ENCODE data around the gene SHQ1. TPM values are rescaled to one million over a fixed set of nuclear protein-coding genes. Genes with fewer than 3 reads are reported as not detected.
A peak's percentile ranks its signal among the peaks of the same experiment; 100 is the strongest.

The SHQ1 gene
- total and polyA plus RNA-seq, 9 of the 15 experiments (the other 6 are each of a cell fraction or from before 2014, with no cell fraction given): 9.2 to 25.0 (median 14.1) TPM

DNA sequence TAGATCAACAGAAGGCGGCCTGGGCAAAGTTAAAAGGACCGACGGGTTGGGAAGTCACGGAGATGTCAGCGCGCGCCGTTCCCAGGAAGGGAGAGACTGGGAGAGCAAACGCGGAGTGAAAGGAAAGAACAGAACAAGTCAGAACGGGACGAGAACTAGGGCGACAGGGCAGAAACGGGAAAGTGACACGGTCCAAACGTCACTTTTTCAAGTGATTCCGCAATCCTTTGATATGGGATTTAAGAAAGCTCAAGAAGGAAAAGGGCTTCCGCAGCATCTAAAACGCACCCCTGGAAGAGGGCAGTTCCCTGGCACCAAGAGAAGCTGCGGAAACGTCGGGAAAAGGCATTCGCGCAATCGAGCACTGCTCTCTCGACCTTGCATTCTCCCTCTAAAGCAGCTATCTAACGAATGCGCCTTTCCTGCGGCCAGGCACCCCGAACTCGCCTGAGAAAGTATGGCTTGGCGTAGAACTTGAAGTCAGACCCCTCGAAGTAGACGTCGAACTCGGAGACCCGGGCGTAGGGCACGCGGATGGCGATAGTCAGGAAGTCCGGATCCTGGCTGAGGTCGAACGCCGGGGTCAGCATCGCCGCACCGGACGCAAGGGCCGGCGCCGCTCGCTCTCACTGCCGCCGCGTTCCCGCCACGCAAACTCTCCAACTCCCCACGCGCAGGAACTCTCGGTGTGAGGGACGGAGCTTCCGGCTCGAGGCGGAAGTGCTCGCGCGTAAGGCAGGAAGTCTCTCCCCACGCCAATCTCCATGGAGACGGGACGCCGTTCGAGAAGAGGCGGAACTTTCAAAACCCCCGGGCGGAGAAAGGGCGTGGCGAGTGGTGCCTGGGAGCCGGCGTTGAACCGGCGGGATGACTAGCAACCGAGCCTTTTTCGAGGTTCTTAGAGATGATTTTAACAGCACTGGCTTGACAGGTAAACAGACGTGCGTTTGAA lies at the start of gene SHQ1 (continued):
- TF ChIP-seq, protein P1, sequence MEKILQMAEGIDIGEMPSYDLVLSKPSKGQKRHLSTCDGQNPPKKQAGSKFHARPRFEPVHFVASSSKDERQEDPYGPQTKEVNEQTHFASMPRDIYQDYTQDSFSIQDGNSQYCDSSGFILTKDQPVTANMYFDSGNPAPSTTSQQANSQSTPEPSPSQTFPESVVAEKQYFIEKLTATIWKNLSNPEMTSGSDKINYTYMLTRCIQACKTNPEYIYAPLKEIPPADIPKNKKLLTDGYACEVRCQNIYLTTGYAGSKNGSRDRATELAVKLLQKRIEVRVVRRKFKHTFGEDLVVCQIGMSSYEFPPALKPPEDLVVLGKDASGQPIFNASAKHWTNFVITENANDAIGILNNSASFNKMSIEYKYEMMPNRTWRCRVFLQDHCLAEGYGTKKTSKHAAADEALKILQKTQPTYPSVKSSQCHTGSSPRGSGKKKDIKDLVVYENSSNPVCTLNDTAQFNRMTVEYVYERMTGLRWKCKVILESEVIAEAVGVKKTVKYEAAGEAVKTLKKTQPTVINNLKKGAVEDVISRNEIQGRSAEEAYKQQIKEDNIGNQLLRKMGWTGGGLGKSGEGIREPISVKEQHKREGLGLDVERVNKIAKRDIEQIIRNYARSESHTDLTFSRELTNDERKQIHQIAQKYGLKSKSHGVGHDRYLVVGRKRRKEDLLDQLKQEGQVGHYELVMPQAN (IDR thresholded peaks at IDR 0.05; ENCODE audit: borderline replicate concordance): peak; percentile 86; the same call in 1 of the 2 replicates
- TF ChIP-seq, protein P2, sequence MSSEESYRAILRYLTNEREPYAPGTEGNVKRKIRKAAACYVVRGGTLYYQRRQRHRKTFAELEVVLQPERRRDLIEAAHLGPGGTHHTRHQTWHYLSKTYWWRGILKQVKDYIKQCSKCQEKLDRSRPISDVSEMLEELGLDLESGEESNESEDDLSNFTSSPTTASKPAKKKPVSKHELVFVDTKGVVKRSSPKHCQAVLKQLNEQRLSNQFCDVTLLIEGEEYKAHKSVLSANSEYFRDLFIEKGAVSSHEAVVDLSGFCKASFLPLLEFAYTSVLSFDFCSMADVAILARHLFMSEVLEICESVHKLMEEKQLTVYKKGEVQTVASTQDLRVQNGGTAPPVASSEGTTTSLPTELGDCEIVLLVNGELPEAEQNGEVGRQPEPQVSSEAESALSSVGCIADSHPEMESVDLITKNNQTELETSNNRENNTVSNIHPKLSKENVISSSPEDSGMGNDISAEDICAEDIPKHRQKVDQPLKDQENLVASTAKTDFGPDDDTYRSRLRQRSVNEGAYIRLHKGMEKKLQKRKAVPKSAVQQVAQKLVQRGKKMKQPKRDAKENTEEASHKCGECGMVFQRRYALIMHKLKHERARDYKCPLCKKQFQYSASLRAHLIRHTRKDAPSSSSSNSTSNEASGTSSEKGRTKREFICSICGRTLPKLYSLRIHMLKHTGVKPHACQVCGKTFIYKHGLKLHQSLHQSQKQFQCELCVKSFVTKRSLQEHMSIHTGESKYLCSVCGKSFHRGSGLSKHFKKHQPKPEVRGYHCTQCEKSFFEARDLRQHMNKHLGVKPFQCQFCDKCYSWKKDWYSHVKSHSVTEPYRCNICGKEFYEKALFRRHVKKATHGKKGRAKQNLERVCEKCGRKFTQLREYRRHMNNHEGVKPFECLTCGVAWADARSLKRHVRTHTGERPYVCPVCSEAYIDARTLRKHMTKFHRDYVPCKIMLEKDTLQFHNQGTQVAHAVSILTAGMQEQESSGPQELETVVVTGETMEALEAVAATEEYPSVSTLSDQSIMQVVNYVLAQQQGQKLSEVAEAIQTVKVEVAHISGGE (CRISPR knock-in tag; IDR thresholded peaks at IDR 0.05): peak; percentile 28 to 93 (median 51); a peak in 3 of 6 replicates
- TF ChIP-seq GABPB1 (CRISPR knock-in tag; IDR thresholded peaks at IDR 0.05) (peak; percentile 90), ATF7 (IDR thresholded peaks at IDR 0.05) (peak; percentile 49; the same call in 1 of the 2 replicates), RBBP5 (IDR thresholded peaks at IDR 0.05; ENCODE audit: borderline replicate concordance, insufficient read depth, low read length, poor library complexity, severe bottlenecking) (peak; percentile 92), RBM22 (IDR thresholded peaks at IDR 0.05; ENCODE audit: low read depth, low read length, poor library complexity, severe bottlenecking) (peak; percentile 54), ZNF431 (CRISPR knock-in tag; IDR thresholded peaks at IDR 0.05) (0 out of 2 replicates have a peak, but pooled peaks have one; percentile 38), NR2C1 (IDR thresholded peaks at IDR 0.05) (no peak), NR2C1 (tag; IDR thresholded peaks at IDR 0.05) (0 out of 2 replicates have a peak, but pooled peaks have one; percentile 19), RB1 (IDR thresholded peaks at IDR 0.05; ENCODE audit: low read depth) (peak; percentile 55; the same call in 1 of the 2 replicates), SAFB (IDR thresholded peaks at IDR 0.05; ENCODE audit: borderline replicate concordance, low read depth, low read length) (peak; percentile 87), BRD4 (IDR thresholded peaks at IDR 0.05) (no peak)
